Upper lobe of left lung (tissue), 6 donors: ENCODE measurements around the gene MYO1E. TPM values are rescaled to one million over a fixed set of nuclear protein-coding genes. Genes with fewer than 3 reads are reported as not detected.

ENCODE experiments used
- ATAC-seq, 2 donors: fragments of 200-7000 bp; cut with Tn5 transposase; one replicate each; pipeline ENCODE4 v1.9.1; 2022; ENCODE audit warnings: mild to moderate bottlenecking in 2 of 2, moderate library complexity in 2 of 2; ENCODE audit not compliant: low FRiP score in 2 of 2
- DNase-seq, 2 donors: peaks; one replicate each; pipeline ENCODE4 v3.0.0-alpha.2; 2019 to 2020
- H3K27ac ChIP-seq, 4 donors: fragments of 200-600 bp; sonication (generic); one replicate each; pipeline ENCODE4 v1.5.1; 2016 to 2019
- H3K27me3 ChIP-seq, 4 donors: fragments of 200-600 bp; sonication (generic); one replicate each; pipeline ENCODE4 v1.5.1; 2017 to 2019
- H3K36me3 ChIP-seq, 4 donors: fragments of 200-600 bp; sonication (generic); one replicate each; pipeline ENCODE4 v1.5.1; 2016 to 2019
- H3K4me1 ChIP-seq, 4 donors: fragments of 200-600 bp; sonication (generic); one replicate each; pipeline ENCODE4 v1.5.1; 2018 to 2019
- H3K4me3 ChIP-seq, 4 donors: fragments of 200-600 bp; sonication (generic); one replicate each; pipeline ENCODE4 v1.5.1; 2017 to 2019; ENCODE audit warnings: mild to moderate bottlenecking in 2 of 4, moderate library complexity in 1 of 4
- H3K9me3 ChIP-seq, 4 donors: fragments of 200-600 bp; sonication (generic); one replicate each; pipeline ENCODE4 v1.5.1; 2018 to 2019
- CTCF ChIP-seq, 6 experiments: fragments of 450-650 bp in 4 of 6; fragments of 200-600 bp in 2 of 6; sonication (generic) in 2 of 6; IDR thresholded peaks; one replicate each; pipeline ENCODE4 v1.5.1; 2016 to 2019; ENCODE audit warnings: antibody characterized with exemption in 6 of 6
- EP300 ChIP-seq, 4 donors: sonication (generic); formaldehyde crosslinking; IDR thresholded peaks; one replicate each; pipeline ENCODE4 v1.5.1; 2017; ENCODE audit warnings: antibody characterized with exemption in 4 of 4, control low read depth in 2 of 4
- POLR2A ChIP-seq, 4 donors: fragments of 450-650 bp; IDR thresholded peaks; one replicate each; pipeline ENCODE4 v1.5.1; 2016 to 2017; ENCODE audit warnings: antibody characterized with exemption in 4 of 4, mild to moderate bottlenecking in 2 of 4
- POLR2AphosphoS5 ChIP-seq, 2 donors: sonication (generic); formaldehyde crosslinking; IDR thresholded peaks; one replicate each; pipeline ENCODE4 v1.5.1; 2017; ENCODE audit warnings: antibody characterized with exemption in 2 of 2
- WGBS, 2 donors: methylation state at CpG; one replicate each; pipeline ENCODE4 v1.1.5; 2017 to 2018; 5-methylcytosine and 5-hydroxymethylcytosine counted together
- total RNA-seq, 6 donors: library from RNA; depleted of rRNA in 4 of 6; stranded (reverse); fragments of >200 nt in 4 of 6; gene quantifications; one replicate each; pipeline versions ENCODE4 v1.1.0 to v1.2.1, GENCODE V29; 2016 to 2021
- donor health status: DM: no; HTN: no; CAD: no; lungs with moderate emphysema.
- donor health status: DM: no; HTN: yes; CAD: no; lungs with severe emphysema.

The MYO1E gene
- total RNA-seq, 6 donors from 2014 or later, result 39.7 to 161 (median 71.9) TPM

GRCh38 chr15:59174151-59174834 is 198.4 kb downstream of the MYO1E start:
- Histone ChIP-seq H3K27ac (peak overlapping the region in 3 of 4 donors; percentile 16 to 68 (median 21)), H3K9me3 (no peaks in the 10 kb centered on the region), H3K36me3 (peaks cover 0 to 21% (median 6%) of the 10 kb centered on the region in 4 donors), H3K4me1 (peaks cover 8 to 24% (median 20%) of the 10 kb centered on the region in 4 donors), H3K27me3 (no peaks in the 10 kb centered on the region), H3K4me3 (no peak overlapping the region)
- DNase-seq (no peak), ATAC-seq (peak in 1 of 2 donors; percentile 3)
- TF ChIP-seq POLR2A (IDR thresholded peaks at IDR 0.05), result no peak
- TF ChIP-seq POLR2AphosphoS5 (IDR thresholded peaks at IDR 0.05), result no peak
- no peak for TF ChIP-seq EP300 (IDR thresholded peaks at IDR 0.05)
- no peak for TF ChIP-seq CTCF (IDR thresholded peaks at IDR 0.05)
- 88 to 90% methylated on average over 12 of the region's 12 CpGs for WGBS, 2 donors

GRCh38 chr15:59173194-59173593 is 199.5 kb downstream of the MYO1E start:
- DNase-seq, result no peak
- 97 to 98% methylated on average over 5 of the region's 5 CpGs for WGBS, 2 donors
- Histone ChIP-seq H3K4me3 (no peak overlapping the region), H3K27ac (no peak overlapping the region), H3K4me1 (peaks cover 8 to 24% (median 20%) of the 10 kb centered on the region in 4 donors), H3K36me3 (peaks cover 0 to 17% (median 6%) of the 10 kb centered on the region in 4 donors), H3K9me3 (no peaks in the 10 kb centered on the region), H3K27me3 (no peaks in the 10 kb centered on the region)
- ATAC-seq, result no peak
- no peak for TF ChIP-seq CTCF (IDR thresholded peaks at IDR 0.05)
- no peak for TF ChIP-seq POLR2AphosphoS5 (IDR thresholded peaks at IDR 0.05)
- no peak for TF ChIP-seq EP300 (IDR thresholded peaks at IDR 0.05)
- TF ChIP-seq POLR2A (IDR thresholded peaks at IDR 0.05), result no peak

GRCh38 chr15:59172289-59172901 is 200.3 kb downstream of the MYO1E start:
- 97 to 99% methylated on average over 6 to 7 of the region's 7 CpGs for WGBS, 2 donors
- Histone ChIP-seq H3K9me3 (no peaks in the 10 kb centered on the region), H3K4me1 (peaks cover 8 to 24% (median 20%) of the 10 kb centered on the region in 4 donors), H3K27ac (no peak overlapping the region), H3K27me3 (no peaks in the 10 kb centered on the region), H3K36me3 (peaks cover 0 to 13% (median 6%) of the 10 kb centered on the region in 4 donors), H3K4me3 (no peak overlapping the region)
- no peak for DNase-seq
- ATAC-seq, result no peak
- TF ChIP-seq POLR2A (IDR thresholded peaks at IDR 0.05), result no peak
- TF ChIP-seq EP300 (IDR thresholded peaks at IDR 0.05), result no peak
- no peak for TF ChIP-seq CTCF (IDR thresholded peaks at IDR 0.05)
- TF ChIP-seq POLR2AphosphoS5 (IDR thresholded peaks at IDR 0.05), result no peak

GRCh38 chr15:59171067-59171397 is 201.6 kb downstream of the MYO1E start:
- DNase-seq (no peak), ATAC-seq (no peak)
- 97% methylated on average over 6 to 8 of the region's 8 CpGs for WGBS, 2 donors
- H3K27me3 ChIP-seq, result no peaks in the 10 kb centered on the region
- H3K36me3 ChIP-seq, result peaks cover 0 to 13% (median 6%) of the 10 kb centered on the region in 4 donors
- no peaks in the 10 kb centered on the region for H3K9me3 ChIP-seq
- peaks cover 8 to 24% (median 22%) of the 10 kb centered on the region in 4 donors for H3K4me1 ChIP-seq
- H3K27ac ChIP-seq, result no peak overlapping the region
- no peak overlapping the region for H3K4me3 ChIP-seq
- TF ChIP-seq POLR2AphosphoS5 (IDR thresholded peaks at IDR 0.05) (no peak), CTCF (IDR thresholded peaks at IDR 0.05) (no peak), EP300 (IDR thresholded peaks at IDR 0.05) (no peak), POLR2A (IDR thresholded peaks at IDR 0.05) (no peak)
